ENCODE measurements around the gene DIP2C.

GRCh38 chr10:636016-636730 is 53.3 kb downstream of the DIP2C start:
- TF ChIP-seq EZH2 (IDR thresholded peaks at IDR 0.05): no peak
- TF ChIP-seq CTCF (IDR thresholded peaks at IDR 0.05): no peak

Data from neural progenitor cell (in vitro differentiated cells).